ENCODE measurements around the gene MED25.

DNA sequence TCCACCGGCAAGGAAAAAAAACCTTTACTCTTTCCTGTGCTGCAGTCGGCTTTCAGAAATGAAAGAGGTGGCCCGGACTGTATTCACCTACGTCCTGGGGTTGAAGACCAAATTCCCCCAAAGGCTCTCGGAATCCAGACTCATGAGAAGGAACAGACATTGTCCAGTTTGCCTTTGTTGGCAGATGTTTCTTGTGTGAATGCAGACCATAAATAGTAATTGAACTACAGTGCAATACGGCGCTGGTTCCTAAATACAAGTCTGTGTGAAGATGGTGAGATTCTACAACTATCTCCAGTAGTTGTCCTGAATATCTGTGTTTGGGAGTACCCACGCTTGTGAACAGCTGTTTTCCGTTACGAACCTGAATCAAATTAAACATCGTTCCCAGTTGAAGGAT lies 21.6 kb downstream of the MED25 start:
- TF ChIP-seq, protein P1, sequence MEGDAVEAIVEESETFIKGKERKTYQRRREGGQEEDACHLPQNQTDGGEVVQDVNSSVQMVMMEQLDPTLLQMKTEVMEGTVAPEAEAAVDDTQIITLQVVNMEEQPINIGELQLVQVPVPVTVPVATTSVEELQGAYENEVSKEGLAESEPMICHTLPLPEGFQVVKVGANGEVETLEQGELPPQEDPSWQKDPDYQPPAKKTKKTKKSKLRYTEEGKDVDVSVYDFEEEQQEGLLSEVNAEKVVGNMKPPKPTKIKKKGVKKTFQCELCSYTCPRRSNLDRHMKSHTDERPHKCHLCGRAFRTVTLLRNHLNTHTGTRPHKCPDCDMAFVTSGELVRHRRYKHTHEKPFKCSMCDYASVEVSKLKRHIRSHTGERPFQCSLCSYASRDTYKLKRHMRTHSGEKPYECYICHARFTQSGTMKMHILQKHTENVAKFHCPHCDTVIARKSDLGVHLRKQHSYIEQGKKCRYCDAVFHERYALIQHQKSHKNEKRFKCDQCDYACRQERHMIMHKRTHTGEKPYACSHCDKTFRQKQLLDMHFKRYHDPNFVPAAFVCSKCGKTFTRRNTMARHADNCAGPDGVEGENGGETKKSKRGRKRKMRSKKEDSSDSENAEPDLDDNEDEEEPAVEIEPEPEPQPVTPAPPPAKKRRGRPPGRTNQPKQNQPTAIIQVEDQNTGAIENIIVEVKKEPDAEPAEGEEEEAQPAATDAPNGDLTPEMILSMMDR (conservative IDR thresholded peaks at IDR 0.05 in 1 of 2, IDR thresholded peaks at IDR 0.05 in 1 of 2; ENCODE audit: low read depth in 1 of 2, low read length in 2 of 2) = no peak
- no peak for TF ChIP-seq EZH2 (IDR thresholded peaks at IDR 0.05; ENCODE audit: low read length, missing control alignments)

Data from fibroblast of lung (primary cell).